A673 (cell line): ENCODE data around the gene ROBO2.

Experiments used
- EZH2 ChIP-seq: fragments of 200-600 bp; sonication (generic); IDR thresholded peaks from 2 replicates; pipeline ENCODE4 v1.6.1; 2017; ENCODE audit warnings: borderline replicate concordance, low read depth, mild to moderate bottlenecking, mixed read lengths, antibody characterized with exemption, low read length; ENCODE audit not compliant: poor library complexity, severe bottlenecking
- TF ChIP-seq, protein P1 (sequence below): fragments of 300-800, 200-600 bp; sonication (generic); conservative IDR thresholded peaks from 2 replicates; pipeline ENCODE4 v1.5.1; 2017; ENCODE audit warnings: low read depth, mild to moderate bottlenecking, antibody characterized with exemption, low read length, moderate library complexity, mixed read lengths

DNA sequence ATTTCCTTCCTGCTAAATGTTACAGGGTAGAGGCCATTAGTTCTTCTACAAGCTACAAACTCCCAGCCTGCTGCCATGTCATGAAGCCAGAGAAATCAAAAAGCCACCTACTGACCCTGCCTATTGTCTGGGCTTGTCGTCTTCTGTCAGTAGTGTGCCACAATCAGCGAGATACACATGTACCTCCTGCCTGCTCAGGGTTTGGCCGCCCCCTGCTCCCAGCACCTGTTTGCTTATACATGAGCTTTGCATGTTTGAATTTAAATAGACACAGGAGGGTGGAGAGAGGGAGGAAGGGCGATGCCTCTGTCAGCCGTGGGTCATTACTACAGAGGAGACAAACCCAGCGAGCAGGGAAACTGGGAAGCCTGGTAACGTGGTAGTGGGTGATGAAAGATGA is 106.1 kb downstream of the ROBO2 start:
- TF ChIP-seq, protein P1, sequence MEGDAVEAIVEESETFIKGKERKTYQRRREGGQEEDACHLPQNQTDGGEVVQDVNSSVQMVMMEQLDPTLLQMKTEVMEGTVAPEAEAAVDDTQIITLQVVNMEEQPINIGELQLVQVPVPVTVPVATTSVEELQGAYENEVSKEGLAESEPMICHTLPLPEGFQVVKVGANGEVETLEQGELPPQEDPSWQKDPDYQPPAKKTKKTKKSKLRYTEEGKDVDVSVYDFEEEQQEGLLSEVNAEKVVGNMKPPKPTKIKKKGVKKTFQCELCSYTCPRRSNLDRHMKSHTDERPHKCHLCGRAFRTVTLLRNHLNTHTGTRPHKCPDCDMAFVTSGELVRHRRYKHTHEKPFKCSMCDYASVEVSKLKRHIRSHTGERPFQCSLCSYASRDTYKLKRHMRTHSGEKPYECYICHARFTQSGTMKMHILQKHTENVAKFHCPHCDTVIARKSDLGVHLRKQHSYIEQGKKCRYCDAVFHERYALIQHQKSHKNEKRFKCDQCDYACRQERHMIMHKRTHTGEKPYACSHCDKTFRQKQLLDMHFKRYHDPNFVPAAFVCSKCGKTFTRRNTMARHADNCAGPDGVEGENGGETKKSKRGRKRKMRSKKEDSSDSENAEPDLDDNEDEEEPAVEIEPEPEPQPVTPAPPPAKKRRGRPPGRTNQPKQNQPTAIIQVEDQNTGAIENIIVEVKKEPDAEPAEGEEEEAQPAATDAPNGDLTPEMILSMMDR: no peak
- TF ChIP-seq EZH2: no peak
